HG02852 (cell line): ENCODE results near the gene MRPL44.

Experiments used
- ATAC-seq: cut with Tn5 transposase; IDR thresholded peaks from one replicate; pipeline ENCODE4 v1.9.1; 2021; ENCODE audit warnings: mild to moderate bottlenecking, moderate library complexity; ENCODE audit not compliant: unreplicated experiment

MRPL44 gene

DNA sequence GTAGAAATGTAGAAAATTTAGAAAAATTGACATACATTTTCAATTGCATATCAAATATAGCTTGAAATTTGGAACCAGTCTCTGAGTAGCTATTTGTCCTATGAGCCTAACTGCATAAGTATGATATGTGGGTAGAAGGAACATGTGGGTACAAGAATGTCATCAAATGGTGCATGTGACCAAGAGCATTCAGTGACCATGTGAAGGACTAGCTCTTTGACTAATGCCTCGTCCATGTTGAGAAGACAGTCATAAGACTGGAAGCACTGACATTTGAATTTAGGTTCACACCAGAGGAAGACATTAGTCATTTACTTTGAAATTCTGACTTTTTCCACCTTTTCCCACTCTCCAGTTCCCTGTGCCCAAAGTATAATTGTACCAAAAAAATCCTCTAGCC lies 12.6 kb downstream of the MRPL44 start:
- ATAC-seq, result no peak

DNA sequence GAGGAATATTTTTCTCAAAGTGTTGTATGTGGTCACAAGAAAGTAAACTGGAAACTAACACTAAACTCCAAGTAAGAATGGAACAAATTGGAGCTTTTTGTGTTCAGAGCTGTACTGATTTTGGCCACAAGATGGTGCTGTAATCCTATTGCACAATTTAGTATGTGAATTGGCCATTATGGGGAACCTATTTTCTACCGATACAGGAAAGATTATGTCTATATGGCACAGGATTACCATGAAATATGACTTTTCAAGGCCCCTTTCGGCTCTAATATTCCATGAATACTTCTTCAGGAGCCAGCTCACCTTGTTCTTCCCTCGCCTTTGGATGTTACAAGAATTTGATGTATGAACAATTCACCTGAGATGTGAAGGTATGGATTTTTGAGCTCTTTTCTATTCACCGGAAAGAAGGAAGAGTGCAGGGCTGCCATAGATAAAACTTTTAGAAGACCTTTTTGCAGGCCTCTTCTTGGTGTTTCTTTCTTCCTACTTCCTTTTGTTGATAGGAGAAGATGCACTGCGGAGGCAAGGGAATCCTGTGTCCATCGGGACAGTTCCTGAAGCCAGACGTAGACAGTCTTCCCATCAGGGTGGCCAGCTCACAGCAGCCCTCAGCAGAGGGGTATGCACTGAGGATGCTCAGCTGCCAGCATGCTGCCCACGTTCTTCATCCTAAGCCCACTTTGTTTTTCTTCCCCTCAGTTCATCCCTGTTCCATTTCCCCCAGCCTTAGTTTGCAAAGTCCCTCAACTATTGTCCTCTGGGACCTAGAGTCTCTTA lies 13.3 kb downstream of the MRPL44 start:
- no peak for ATAC-seq

GRCh38 chr2:223971731-223972130 lies 14.5 kb downstream of the MRPL44 start:
- ATAC-seq, result no peak

DNA sequence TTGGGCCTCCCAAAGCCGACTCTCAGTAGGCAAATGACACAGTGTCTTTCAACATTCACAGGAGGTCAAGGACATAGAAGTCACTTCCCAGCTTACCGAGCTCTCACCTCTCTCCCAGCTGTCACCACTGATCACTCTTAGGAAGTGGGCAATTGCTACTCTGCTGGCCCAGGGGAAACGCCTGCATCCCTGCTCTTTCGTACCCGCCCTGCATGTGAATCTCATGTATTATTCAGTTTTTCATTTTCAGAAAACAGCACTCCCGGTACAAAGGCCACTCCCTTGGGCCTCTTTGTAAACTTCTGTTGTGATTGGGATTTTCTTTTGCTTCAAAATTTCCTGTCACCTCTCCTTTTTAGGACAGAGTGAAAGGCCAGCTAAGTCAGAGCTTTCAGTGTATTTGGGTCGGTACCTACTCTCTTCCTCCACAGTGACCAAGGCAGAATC lies 15.4 kb downstream of the MRPL44 start:
- no peak for ATAC-seq

GRCh38 chr2:223973606-223974005 lies 16.3 kb downstream of the MRPL44 start:
- ATAC-seq, result no peak

DNA sequence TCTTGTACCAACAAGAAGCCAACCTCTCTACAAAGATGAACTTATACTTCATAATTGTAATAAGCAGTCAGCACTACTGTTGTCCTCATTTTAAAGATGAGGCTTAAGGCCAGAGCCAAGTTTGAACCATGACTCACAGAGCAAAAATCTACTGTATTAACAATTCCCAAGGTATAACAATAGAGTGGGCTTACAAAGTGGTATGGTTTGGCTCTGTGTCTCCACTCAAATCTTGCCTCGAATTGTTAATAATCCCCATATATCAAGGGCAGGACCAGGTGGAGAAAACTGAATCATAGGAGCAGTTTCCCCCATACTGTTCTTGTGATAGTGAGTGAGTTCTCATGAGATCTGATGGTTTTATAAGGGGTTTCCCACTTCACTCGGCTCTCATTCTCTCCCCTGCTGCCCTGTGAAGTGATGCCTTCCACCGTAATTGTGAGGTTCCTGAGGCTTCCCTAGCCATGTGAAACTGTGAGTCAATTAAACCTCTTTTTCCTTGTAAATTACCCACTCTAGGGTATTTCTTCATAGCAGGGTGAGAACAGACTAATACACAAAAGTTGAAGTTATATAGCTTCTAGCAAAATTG lies 19.5 kb downstream of the MRPL44 start:
- ATAC-seq, result no peak

DNA sequence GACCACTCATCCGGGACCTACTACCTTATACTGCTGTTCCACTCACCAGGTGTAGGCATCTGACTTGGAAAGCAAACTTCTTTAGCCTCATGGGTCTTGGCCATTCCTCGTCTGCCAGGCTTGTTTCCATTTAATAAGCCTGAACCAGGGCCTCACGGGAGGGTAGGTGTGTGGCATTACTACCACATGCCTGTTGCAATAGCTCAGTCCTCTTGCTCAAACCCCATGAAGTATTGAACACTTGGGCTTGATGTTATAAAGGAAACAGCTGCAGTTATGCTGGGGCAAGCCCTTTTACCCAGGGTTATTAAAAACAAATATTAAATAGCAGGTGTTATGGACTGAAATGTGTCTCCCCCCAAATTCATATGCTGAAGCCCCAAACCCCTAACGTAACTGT lies 21.2 kb downstream of the MRPL44 start:
- ATAC-seq, result no peak

- ATAC-seq, result no peak
These were observed 22.6 kb downstream of the MRPL44 start for GRCh38 chr2:223979730-223980396.

DNA sequence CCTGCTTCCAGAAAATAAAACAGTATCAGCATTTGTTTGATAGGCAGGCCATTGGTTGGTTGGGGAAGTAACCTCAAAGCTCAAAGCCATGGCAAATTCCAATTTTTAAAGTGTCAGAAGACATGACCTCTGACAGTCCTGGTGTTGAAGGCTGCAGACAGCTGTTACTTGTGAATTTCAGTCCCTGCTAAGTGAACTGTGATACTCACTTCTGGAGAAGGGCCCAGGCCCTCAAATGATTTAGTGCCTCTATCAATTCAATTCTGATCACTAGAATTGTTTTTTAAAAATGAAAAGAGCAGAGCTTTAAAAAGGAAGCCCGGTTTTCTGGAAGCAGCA lies 23.1 kb downstream of the MRPL44 start:
- ATAC-seq, result no peak

DNA sequence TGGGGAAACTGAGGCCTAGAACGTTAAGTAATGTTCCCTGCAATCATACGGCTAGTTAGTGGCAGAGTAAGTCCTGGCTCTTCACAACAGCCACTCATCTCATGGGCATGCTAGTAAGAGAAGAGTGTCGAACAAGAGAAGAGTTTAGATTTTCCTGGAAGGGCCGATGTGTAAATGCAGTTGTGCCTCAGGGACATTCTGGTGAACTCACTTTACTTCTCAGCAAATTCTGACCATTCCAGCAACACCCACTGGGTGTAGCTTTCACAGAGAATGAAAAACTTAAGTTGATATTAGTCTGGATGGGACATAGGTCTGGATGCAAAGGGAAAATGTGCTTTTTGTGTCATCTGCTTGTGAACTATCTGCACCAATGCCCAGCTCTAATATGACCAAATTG lies 23.5 kb downstream of the MRPL44 start:
- no peak for ATAC-seq

GRCh38 chr2:223981241-223981640 lies 24.0 kb downstream of the MRPL44 start:
- ATAC-seq, result no peak

DNA sequence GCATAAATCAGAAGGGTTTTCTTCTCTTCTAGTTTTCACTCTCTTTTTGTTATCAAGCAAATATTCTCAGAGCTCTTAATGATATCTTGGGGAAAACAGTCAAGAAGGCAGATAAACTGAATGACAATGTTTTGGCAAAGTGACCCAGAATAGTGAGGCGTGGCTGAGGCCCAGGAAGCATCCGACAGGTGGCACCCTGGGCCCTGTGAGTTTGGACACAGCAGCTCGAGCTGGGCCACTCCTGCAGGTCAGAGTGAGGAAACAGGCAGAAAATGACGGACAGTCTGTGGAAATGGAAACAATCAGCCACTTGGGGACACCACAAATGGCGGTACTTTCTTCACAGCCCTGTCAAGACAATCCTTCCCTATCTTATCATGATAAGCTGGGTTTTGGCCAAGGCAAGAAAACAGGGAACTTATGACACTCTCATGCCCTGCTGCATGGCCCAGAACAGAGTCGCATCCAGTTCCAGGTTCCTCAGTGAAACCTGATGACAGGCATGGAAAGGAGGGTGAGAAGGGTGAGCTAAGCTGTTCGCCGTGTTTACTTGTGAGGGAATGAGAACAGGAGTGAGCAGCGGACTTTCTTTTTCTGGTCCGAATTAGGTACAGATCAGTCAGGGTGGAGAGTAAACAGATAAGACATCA lies 32.1 kb downstream of the MRPL44 start:
- ATAC-seq, result no peak

GRCh38 chr2:223989856-223990232 lies 32.6 kb downstream of the MRPL44 start:
- no peak for ATAC-seq

DNA sequence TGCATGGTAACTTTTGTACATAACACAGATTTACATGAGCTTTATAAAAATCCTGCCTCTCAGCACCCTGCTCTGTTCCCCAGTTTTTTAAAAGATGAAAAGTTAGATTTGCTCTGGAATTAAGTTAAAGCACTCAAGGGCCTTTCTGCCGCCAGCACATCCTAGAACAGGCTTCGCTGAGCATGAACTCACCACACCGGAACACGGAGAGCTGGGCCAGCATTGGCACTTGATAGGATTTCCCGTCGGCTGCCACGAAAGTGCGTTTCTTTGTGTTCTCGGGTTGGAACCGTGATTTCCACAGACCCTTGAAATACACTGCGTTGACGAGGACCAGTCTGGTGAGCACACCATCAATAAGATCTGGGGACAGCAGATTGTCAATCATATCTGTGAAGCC lies 34.3 kb downstream of the MRPL44 start:
- no peak for ATAC-seq

- ATAC-seq, result peak; percentile 75
These were observed 36.5 kb downstream of the MRPL44 start for GRCh38 chr2:223993634-223994232.

- ATAC-seq, result no peak
These were observed 37.4 kb downstream of the MRPL44 start for GRCh38 chr2:223994562-223995162.

DNA sequence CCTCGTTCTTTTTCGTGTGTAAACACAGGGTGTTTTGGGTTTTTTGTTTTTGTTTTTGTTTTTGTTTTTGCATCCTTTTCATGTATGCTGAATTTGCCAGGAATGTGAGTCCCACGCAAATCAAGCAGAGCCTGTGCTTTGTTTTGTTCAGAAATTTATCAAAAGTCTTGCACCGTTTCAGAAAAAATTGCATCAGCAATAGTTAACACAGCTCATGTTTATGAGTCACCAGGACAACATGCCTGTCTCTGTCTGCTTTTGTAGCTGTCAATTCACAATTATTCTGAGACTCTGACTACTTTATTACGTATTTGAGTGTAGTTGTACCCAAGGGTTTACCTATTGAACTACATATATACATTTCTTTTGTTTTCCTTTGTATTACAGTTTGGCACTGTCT lies 38.3 kb downstream of the MRPL44 start:
- no peak for ATAC-seq

DNA sequence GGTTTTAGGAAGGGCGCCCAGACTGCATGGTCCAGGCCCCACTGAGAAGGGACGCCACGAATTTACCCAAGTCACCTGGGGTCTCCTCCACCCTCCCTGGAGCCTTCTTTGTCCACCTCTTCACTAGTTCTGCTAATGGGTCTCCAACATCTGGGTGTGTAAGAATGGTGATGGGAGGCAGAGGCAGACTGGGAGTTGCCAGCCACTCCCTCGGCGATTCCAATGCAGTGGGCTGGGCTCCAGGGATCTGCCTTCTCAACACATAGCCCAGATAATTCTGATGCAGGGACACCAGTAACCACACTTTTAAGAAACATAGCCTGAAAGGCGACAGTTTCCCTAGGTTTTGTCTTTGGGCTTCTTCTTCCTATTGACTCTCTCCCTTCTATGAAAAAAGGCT lies 39.1 kb downstream of the MRPL44 start:
- ATAC-seq, result no peak

- no peak for ATAC-seq
These were observed 40.7 kb downstream of the MRPL44 start for GRCh38 chr2:223997938-223998337.

DNA sequence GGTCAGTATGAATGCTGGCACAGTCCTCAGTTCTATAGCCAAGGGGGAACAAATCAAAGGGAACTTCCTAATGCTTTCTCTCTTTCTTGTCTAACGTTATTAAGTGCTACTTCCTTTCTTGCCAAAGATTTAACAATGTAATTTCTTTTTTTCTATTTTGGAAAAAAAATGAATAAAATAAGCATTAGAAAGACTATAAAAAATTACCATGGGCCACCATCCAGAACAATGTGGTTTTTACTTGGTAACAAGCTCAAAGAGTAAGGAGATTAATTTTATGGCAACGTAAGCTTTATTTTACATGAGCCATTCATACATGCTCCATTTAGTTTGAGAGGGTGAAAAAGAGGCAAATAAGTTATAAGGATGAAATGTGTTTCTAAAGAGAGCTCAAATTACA lies 41.7 kb downstream of the MRPL44 start:
- ATAC-seq, result no peak

DNA sequence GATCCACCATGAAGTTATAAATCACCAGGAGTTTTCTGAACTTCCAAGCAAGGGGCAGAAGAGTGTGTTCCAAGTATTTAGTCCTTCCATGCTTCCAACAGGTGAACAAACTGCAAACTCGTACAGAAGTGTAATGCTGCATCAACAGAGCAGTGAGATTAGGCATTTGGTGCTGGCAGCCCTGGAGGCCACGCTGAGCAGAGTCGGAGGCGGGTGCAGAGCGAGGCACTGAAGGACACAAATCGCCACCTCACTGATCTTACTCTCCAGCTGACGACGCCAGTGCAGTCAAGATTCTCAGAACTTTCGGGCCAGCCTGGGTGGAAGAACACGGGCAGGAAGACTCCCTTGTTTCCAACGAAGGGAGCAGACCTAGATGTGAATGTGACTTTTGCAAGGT lies 42.6 kb downstream of the MRPL44 start:
- no peak for ATAC-seq
